ENCODE data around the gene LYPLAL1.

DNA sequence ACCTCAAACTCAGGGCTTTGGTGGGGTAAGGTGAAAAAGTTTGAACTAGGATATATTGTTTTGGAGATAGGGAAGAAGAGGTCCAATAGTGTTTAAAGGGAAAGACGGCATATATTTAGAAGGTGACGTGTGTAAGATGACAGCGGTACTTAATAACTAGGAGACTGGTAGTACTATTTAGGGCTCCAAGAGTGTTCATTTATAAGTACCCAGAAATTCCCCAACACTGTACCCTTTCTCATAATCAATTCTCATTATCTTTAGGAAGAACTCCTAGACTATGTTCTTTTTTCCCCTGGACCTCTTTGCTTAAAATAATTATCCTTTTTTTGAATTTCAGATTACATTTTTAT is 1.5 kb downstream of the LYPLAL1 start:
- TF ChIP-seq CTCF (IDR thresholded peaks at IDR 0.05; ENCODE audit: low read depth, low read length, poor library complexity, severe bottlenecking) (no peak), EZH2phosphoT487 (IDR thresholded peaks at IDR 0.05; ENCODE audit: borderline replicate concordance, low read length) (no peak)
